PC-3 (cell line): ENCODE results near the gene PCDHGB4. TPM values are rescaled to one million over a fixed set of nuclear protein-coding genes. Genes with fewer than 3 reads are reported as not detected.
"Not testable (repeated sequence)": the region's sequence is repeated elsewhere in the genome, so short reads cannot be mapped to it uniquely, and the experiment has no call there.

Source experiments
- ATAC-seq: fragments of 200-7000 bp; cut with Tn5 transposase; 2 replicates; pipeline ENCODE4 v1.9.1; 2020; ENCODE audit warnings: mild to moderate bottlenecking, moderate library complexity
- BruUV-seq: library from RNA; stranded (reverse); fragments of 400-500 nt; replicated peaks from 2 replicates; lab custom pipeline; 2021; lab: Mats Ljungman, UMichigan
- CTCF ChIA-PET: fragments of 300-600 bp; sonication (Branson Sonifier 250); formaldehyde crosslinking; loops from one replicate; lab custom pipeline; 2022; ENCODE audit warnings: antibody characterized with exemption; lab: Charles Lee
- POLR2A ChIA-PET: fragments of 300-600 bp; sonication (Branson Sonifier 250); formaldehyde crosslinking; loops from one replicate; lab custom pipeline; 2022; ENCODE audit warnings: antibody characterized with exemption; ENCODE audit not compliant: unreplicated experiment; lab: Charles Lee
- DNase-seq: peaks from one replicate; pipeline ENCODE4 v3.0.0-alpha.2; 2015
- H2AFZ ChIP-seq: fragments of 300-600 bp; sonication (generic); 2 replicates; pipeline ENCODE4 v1.6.0; 2016; ENCODE audit warnings: antibody characterized with exemption, low read length
- H3F3A ChIP-seq: fragments of 300-600 bp; sonication (generic); one replicate; pipeline ENCODE4 v1.6.0; 2017; ENCODE audit warnings: antibody characterized with exemption, low read length, control low read depth, mild to moderate bottlenecking; ENCODE audit not compliant: unreplicated experiment
- H3K27ac ChIP-seq: fragments of 300-600 bp; sonication (generic); 2 replicates; pipeline ENCODE4 v1.5.1; 2016; ENCODE audit warnings: mild to moderate bottlenecking, low read length
- H3K27me3 ChIP-seq: fragments of 300-600 bp; sonication (generic); 2 replicates; pipeline ENCODE4 v1.6.1; 2016; ENCODE audit warnings: low read length, mixed read lengths
- H3K36me3 ChIP-seq: fragments of 300-600 bp; sonication (generic); 2 replicates; pipeline ENCODE4 v1.6.1; 2016; ENCODE audit warnings: low read depth, mixed run types, low read length, mixed read lengths
- H3K4me1 ChIP-seq: fragments of 300-600 bp; sonication (generic); 2 replicates; pipeline ENCODE4 v1.5.1; 2016; ENCODE audit warnings: low read length; ENCODE audit not compliant: insufficient read depth
- H3K4me2 ChIP-seq: fragments of 300-600 bp; sonication (generic); 2 replicates; pipeline ENCODE4 v1.6.0; 2016; ENCODE audit warnings: low read length
- H3K4me3 ChIP-seq: fragments of 300-600 bp; sonication (generic); 2 replicates; pipeline ENCODE4 v1.5.1; 2016; ENCODE audit warnings: mild to moderate bottlenecking, low read length, mixed read lengths
- H3K79me2 ChIP-seq: fragments of 300-600 bp; sonication (generic); 2 replicates; pipeline ENCODE4 v1.6.1; 2017; ENCODE audit warnings: low read length, mixed read lengths
- H3K9ac ChIP-seq: fragments of 300-600 bp; sonication (generic); 2 replicates; pipeline ENCODE4 v1.6.0; 2016; ENCODE audit warnings: mild to moderate bottlenecking, low read length
- H3K9me2 ChIP-seq: fragments of 300-600 bp; sonication (generic); replicated peaks from 2 replicates; pipeline ENCODE4 v1.6.1; 2016; ENCODE audit warnings: mixed run types, low read length, mixed read lengths
- H3K9me3 ChIP-seq: fragments of 300-600 bp; sonication (generic); 2 replicates; pipeline ENCODE4 v1.6.1; 2016; ENCODE audit warnings: low read length, mixed read lengths
- H4K20me1 ChIP-seq: fragments of 300-600 bp; sonication (generic); 2 replicates; pipeline ENCODE4 v1.6.1; 2016; ENCODE audit warnings: low read length, mixed read lengths
- EZH2 ChIP-seq: fragments of 300-600 bp; sonication (generic); IDR thresholded peaks from one replicate; pipeline ENCODE4 v1.6.1; 2017; ENCODE audit warnings: antibody characterized with exemption, mild to moderate bottlenecking, low read length; ENCODE audit not compliant: unreplicated experiment
- EZH2phosphoT487 ChIP-seq: fragments of 300-600 bp; sonication (generic); IDR thresholded peaks from 2 replicates; pipeline ENCODE4 v1.6.1; 2018; ENCODE audit warnings: mild to moderate bottlenecking, antibody characterized with exemption, low read length, borderline replicate concordance
- intact Hi-C: fragments of 100-400 bp; cut with micrococcal nuclease; formaldehyde crosslinking; loops from 2 replicates; pipeline ENCODE4 v1.9.0; 2023
- total RNA-seq: library from RNA; depleted of rRNA; stranded (reverse); fragments of >200 nt; gene quantifications from 2 replicates; pipeline ENCODE4 v1.2.3, GENCODE V29; 2014
- TF ChIP-seq, protein P1 (sequence below): fragments of 300-600 bp; sonication (generic); conservative IDR thresholded peaks from 2 replicates; pipeline ENCODE4 v1.5.1; 2017; ENCODE audit warnings: antibody characterized with exemption, low read depth, mild to moderate bottlenecking, low read length

PCDHGB4 gene
- total RNA-seq, 1 experiment from 2014 or later, result 0.73 TPM

GRCh38 chr5:141373673-141374317 is 13.7 kb upstream of the PCDHGB4 start, which contains the start of gene PCDHGA6:
Gene PCDHGA6, plus strand, starts transcription at chr5:141373891. Its CDS starts 193 bp downstream, at chr5:141374084.
- H3K9me3 ChIP-seq, result no peaks in the 10 kb centered on the region
- intact Hi-C loops, result no loop called here
- no peak for DNase-seq
- H4K20me1 ChIP-seq, result no peaks in the 10 kb centered on the region
- no TSS peak for BruUV-seq
- no peaks in the 10 kb centered on the region for H3K9me2 ChIP-seq
- H3K9ac ChIP-seq, result no peak within 1 kb of the TSS
- no peak within 1 kb of the TSS for H3K4me2 ChIP-seq
- no peak within 1 kb of the TSS for H2AFZ ChIP-seq
- no peak within 1 kb of the TSS for H3K4me3 ChIP-seq
- no peak within 1 kb of the TSS for H3K27ac ChIP-seq
- H3K79me2 ChIP-seq, result no peaks in the 10 kb centered on the region
- no peaks in the 10 kb centered on the region for H3K27me3 ChIP-seq
- H3F3A ChIP-seq, result no peaks in the 10 kb centered on the region
- no peak for ATAC-seq
- ChIA-PET CTCF (no interaction called here), POLR2A (no interaction called here)
- no peaks in the 10 kb centered on the region for H3K36me3 ChIP-seq
- TF ChIP-seq EZH2 (no peak), EZH2phosphoT487 (no peak)
- TF ChIP-seq, protein P1, sequence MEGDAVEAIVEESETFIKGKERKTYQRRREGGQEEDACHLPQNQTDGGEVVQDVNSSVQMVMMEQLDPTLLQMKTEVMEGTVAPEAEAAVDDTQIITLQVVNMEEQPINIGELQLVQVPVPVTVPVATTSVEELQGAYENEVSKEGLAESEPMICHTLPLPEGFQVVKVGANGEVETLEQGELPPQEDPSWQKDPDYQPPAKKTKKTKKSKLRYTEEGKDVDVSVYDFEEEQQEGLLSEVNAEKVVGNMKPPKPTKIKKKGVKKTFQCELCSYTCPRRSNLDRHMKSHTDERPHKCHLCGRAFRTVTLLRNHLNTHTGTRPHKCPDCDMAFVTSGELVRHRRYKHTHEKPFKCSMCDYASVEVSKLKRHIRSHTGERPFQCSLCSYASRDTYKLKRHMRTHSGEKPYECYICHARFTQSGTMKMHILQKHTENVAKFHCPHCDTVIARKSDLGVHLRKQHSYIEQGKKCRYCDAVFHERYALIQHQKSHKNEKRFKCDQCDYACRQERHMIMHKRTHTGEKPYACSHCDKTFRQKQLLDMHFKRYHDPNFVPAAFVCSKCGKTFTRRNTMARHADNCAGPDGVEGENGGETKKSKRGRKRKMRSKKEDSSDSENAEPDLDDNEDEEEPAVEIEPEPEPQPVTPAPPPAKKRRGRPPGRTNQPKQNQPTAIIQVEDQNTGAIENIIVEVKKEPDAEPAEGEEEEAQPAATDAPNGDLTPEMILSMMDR, result no peak
- H3K4me1 ChIP-seq, result no peaks in the 10 kb centered on the region

DNA sequence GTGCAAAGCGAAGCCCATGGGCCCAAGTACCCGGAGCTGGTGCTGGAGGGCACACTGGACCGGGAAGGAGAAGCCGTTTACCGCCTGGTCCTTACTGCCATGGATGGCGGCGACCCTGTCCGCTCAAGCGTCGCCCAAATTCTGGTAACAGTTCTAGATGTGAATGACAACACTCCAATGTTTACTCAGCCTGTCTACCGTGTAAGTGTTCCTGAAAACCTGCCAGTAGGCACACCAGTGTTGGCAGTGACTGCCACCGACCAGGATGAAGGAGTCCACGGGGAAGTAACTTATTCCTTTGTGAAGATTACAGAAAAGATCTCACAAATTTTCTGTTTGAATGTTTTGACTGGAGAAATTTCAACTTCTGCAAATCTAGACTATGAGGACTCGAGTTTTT is 12.9 kb upstream of the PCDHGB4 start:
- Histone ChIP-seq H3K9ac (no peak overlapping the region), H4K20me1 (no peaks in the 10 kb centered on the region), H3K27me3 (no peaks in the 10 kb centered on the region), H3K79me2 (no peaks in the 10 kb centered on the region), H3K27ac (no peak overlapping the region), H3K4me2 (no peak overlapping the region), H3K4me3 (no peak overlapping the region), H3F3A (no peaks in the 10 kb centered on the region), H2AFZ (no peak overlapping the region), H3K9me2 (no peaks in the 10 kb centered on the region), H3K4me1 (no peaks in the 10 kb centered on the region), H3K36me3 (no peaks in the 10 kb centered on the region), H3K9me3 (0 out of 2 replicates have a peak, but pooled peaks cover 3% of the 10 kb centered on the region)
- intact Hi-C loops, result no loop called here
- DNase-seq (no peak), ATAC-seq (no peak)
- no TSS peak for BruUV-seq
- TF ChIP-seq EZH2 (no peak), EZH2phosphoT487 (no peak)
- TF ChIP-seq, protein P1, result no peak
- ChIA-PET POLR2A (no interaction called here), CTCF (no interaction called here)

- H3K79me2 ChIP-seq, DNase-seq, intact Hi-C loops, H3K4me1 ChIP-seq, H3K27me3 ChIP-seq, H3K9me2 ChIP-seq, H3K4me2 ChIP-seq, H4K20me1 ChIP-seq, H2AFZ ChIP-seq, H3K36me3 ChIP-seq, H3F3A ChIP-seq, ATAC-seq, H3K9me3 ChIP-seq, H3K4me3 ChIP-seq, BruUV-seq, CTCF ChIA-PET, H3K9ac ChIP-seq, POLR2A ChIA-PET, H3K27ac ChIP-seq: not testable (repeated sequence)
These were observed 11.9 kb upstream of the PCDHGB4 start for GRCh38 chr5:141375444-141376155.
